T-helper 17 cell (primary cell): ENCODE results near the gene PHF20. TPM values are rescaled to one million over a fixed set of nuclear protein-coding genes. Genes with fewer than 3 reads are reported as not detected.
A peak's percentile ranks its signal among the peaks of the same experiment; 100 is the strongest.
"Not testable (repeated sequence)": the region's sequence is repeated elsewhere in the genome, so short reads cannot be mapped to it uniquely, and the experiment has no call there.

Source experiments
- ATAC-seq: fragments of 150-1000 bp; cut with Tn5 transposase; 2 replicates; pipeline ENCODE4 v1.10.0; 2021; ENCODE audit warnings: mild to moderate bottlenecking, moderate library complexity
- DNase-seq, 3 donors: peaks; one replicate each; pipeline versions ENCODE4 v3.0.0 to v3.0.0-alpha.2; 2020 to 2021
- H3K9me3 ChIP-seq: one replicate; pipeline ENCODE4 v1.7.0; 2013; ENCODE audit warnings: low read length, mild to moderate bottlenecking; ENCODE audit not compliant: control insufficient read depth, poor library complexity, severe bottlenecking
- H3K27ac Mint-ChIP-seq: one replicate; pipeline ENCODE4 v1.8.0; 2022; ENCODE audit warnings: mild to moderate bottlenecking, moderate library complexity, mixed read lengths
- H3K27me3 Mint-ChIP-seq: one replicate; pipeline ENCODE4 v1.8.0; 2022; ENCODE audit warnings: mixed read lengths
- H3K36me3 Mint-ChIP-seq: one replicate; pipeline ENCODE4 v1.8.0; 2022; ENCODE audit warnings: low read depth, mixed read lengths
- H3K4me1 Mint-ChIP-seq: one replicate; pipeline ENCODE4 v1.8.0; 2022; ENCODE audit warnings: mild to moderate bottlenecking, mixed read lengths
- H3K4me3 Mint-ChIP-seq: one replicate; pipeline ENCODE4 v1.8.0; 2022; ENCODE audit warnings: mild to moderate bottlenecking, moderate library complexity, mixed read lengths
- total RNA-seq, 4 donors: library from RNA in 2 of 4; stranded (reverse) in 2 of 4; gene quantifications; one replicate each; pipeline ENCODE4 v1.2.3 and lab custom pipeline; 2022 to 2026

The PHF20 gene
- total RNA-seq, 2 donors from 2014 or later = 121 to 129 TPM

GRCh38 chr20:35732644-35732982, 39.2 kb upstream of the PHF20 start:
- Mint-ChIP-seq H3K27ac (peak overlapping the region; percentile 82), H3K4me3 (peak overlapping the region; percentile 58), H3K4me1 (peaks cover 32% of the 10 kb centered on the region), H3K36me3 (peaks cover 7% of the 10 kb centered on the region), H3K27me3 (no peaks in the 10 kb centered on the region)
- no peaks in the 10 kb centered on the region for H3K9me3 ChIP-seq
- DNase-seq = no peak
- no peak for ATAC-seq

- peaks cover 43% of the 10 kb centered on the region for H3K4me1 Mint-ChIP-seq
- DNase-seq = no peak
- H3K27ac Mint-ChIP-seq = peak overlapping the region; percentile 82
- peaks cover 12% of the 10 kb centered on the region for H3K36me3 Mint-ChIP-seq
- no peaks in the 10 kb centered on the region for H3K27me3 Mint-ChIP-seq
- ATAC-seq = no peak
- no peaks in the 10 kb centered on the region for H3K9me3 ChIP-seq
- peak overlapping the region; percentile 67 for H3K4me3 Mint-ChIP-seq
Observed at GRCh38 chr20:35734374-35734773, 37.4 kb upstream of the PHF20 start.

- H3K36me3 Mint-ChIP-seq = peaks cover 16% of the 10 kb centered on the region
- H3K9me3 ChIP-seq = no peaks in the 10 kb centered on the region
- H3K27me3 Mint-ChIP-seq = no peaks in the 10 kb centered on the region
- DNase-seq = no peak
- peak overlapping the region; percentile 82 for H3K27ac Mint-ChIP-seq
- no peak for ATAC-seq
- peaks cover 45% of the 10 kb centered on the region for H3K4me1 Mint-ChIP-seq
- H3K4me3 Mint-ChIP-seq = peak overlapping the region; percentile 7
Observed at GRCh38 chr20:35734777-35735649, 36.8 kb upstream of the PHF20 start.

GRCh38 chr20:35735826-35736470, 35.9 kb upstream of the PHF20 start:
- H3K27me3 Mint-ChIP-seq = no peaks in the 10 kb centered on the region
- peaks cover 18% of the 10 kb centered on the region for H3K36me3 Mint-ChIP-seq
- peak overlapping the region; percentile 71 for H3K4me3 Mint-ChIP-seq
- ATAC-seq (no peak), DNase-seq (no peak)
- H3K4me1 Mint-ChIP-seq = peaks cover 45% of the 10 kb centered on the region
- H3K27ac Mint-ChIP-seq = peak overlapping the region; percentile 61
- H3K9me3 ChIP-seq = no peaks in the 10 kb centered on the region

GRCh38 chr20:35737865-35738333, 33.9 kb upstream of the PHF20 start:
- no peak for ATAC-seq
- H3K4me1 Mint-ChIP-seq = peaks cover 46% of the 10 kb centered on the region
- H3K27ac Mint-ChIP-seq = peak overlapping the region; percentile 84
- no peaks in the 10 kb centered on the region for H3K27me3 Mint-ChIP-seq
- no peaks in the 10 kb centered on the region for H3K9me3 ChIP-seq
- H3K36me3 Mint-ChIP-seq = peaks cover 24% of the 10 kb centered on the region
- DNase-seq = no peak
- H3K4me3 Mint-ChIP-seq = peak overlapping the region; percentile 81

- H3K36me3 Mint-ChIP-seq = peaks cover 24% of the 10 kb centered on the region
- DNase-seq = no peak
- ATAC-seq = no peak
- H3K27ac Mint-ChIP-seq = peak overlapping the region; percentile 99
- no peaks in the 10 kb centered on the region for H3K9me3 ChIP-seq
- H3K4me1 Mint-ChIP-seq = peaks cover 45% of the 10 kb centered on the region
- no peaks in the 10 kb centered on the region for H3K27me3 Mint-ChIP-seq
- peak overlapping the region; percentile 81 for H3K4me3 Mint-ChIP-seq
Observed at GRCh38 chr20:35738410-35739179, 33.2 kb upstream of the PHF20 start.

GRCh38 chr20:35739294-35740163, 32.3 kb upstream of the PHF20 start:
- DNase-seq (no peak), ATAC-seq (no peak)
- no peaks in the 10 kb centered on the region for H3K9me3 ChIP-seq
- H3K4me3 Mint-ChIP-seq = peak overlapping the region; percentile 86
- H3K36me3 Mint-ChIP-seq = peaks cover 20% of the 10 kb centered on the region
- H3K27me3 Mint-ChIP-seq = no peaks in the 10 kb centered on the region
- peaks cover 46% of the 10 kb centered on the region for H3K4me1 Mint-ChIP-seq
- H3K27ac Mint-ChIP-seq = peak overlapping the region; percentile 99

GRCh38 chr20:35741892-35742740, 29.7 kb upstream of the PHF20 start, which contains the start of gene RBM39:
Gene RBM39, minus strand, starts transcription at chr20:35742260. Its CDS starts 1,386 bp downstream, at chr20:35740874.
- peak; percentile 92 to 98 (median 98) for DNase-seq
- Mint-ChIP-seq H3K27ac (peak within 1 kb of the TSS; percentile 99), H3K4me1 (peaks cover 44% of the 10 kb centered on the region), H3K4me3 (peak within 1 kb of the TSS; percentile 96), H3K27me3 (no peaks in the 10 kb centered on the region), H3K36me3 (peaks cover 20% of the 10 kb centered on the region)
- no peaks in the 10 kb centered on the region for H3K9me3 ChIP-seq
- ATAC-seq = peak; percentile 86

- Mint-ChIP-seq H3K27ac (peak overlapping the region; percentile 99), H3K4me3 (peak overlapping the region; percentile 96), H3K4me1 (peaks cover 43% of the 10 kb centered on the region), H3K36me3 (peaks cover 20% of the 10 kb centered on the region), H3K27me3 (no peaks in the 10 kb centered on the region)
- no peak for DNase-seq
- H3K9me3 ChIP-seq = no peaks in the 10 kb centered on the region
- no peak for ATAC-seq
Observed at GRCh38 chr20:35742741-35743523, 28.9 kb upstream of the PHF20 start.

GRCh38 chr20:35743693-35744491, 27.9 kb upstream of the PHF20 start:
- Mint-ChIP-seq H3K4me1 (peaks cover 35% of the 10 kb centered on the region), H3K27me3 (no peaks in the 10 kb centered on the region), H3K27ac (peak overlapping the region; percentile 99), H3K4me3 (peak overlapping the region; percentile 96), H3K36me3 (peaks cover 16% of the 10 kb centered on the region)
- no peaks in the 10 kb centered on the region for H3K9me3 ChIP-seq
- ATAC-seq (no peak), DNase-seq (no peak)

GRCh38 chr20:35744492-35744841, 27.3 kb upstream of the PHF20 start:
- DNase-seq, H3K27me3 Mint-ChIP-seq, H3K9me3 ChIP-seq, ATAC-seq: not testable (repeated sequence)
- Mint-ChIP-seq H3K4me3 (peak overlapping the region; percentile 96), H3K4me1 (peaks cover 32% of the 10 kb centered on the region), H3K36me3 (peaks cover 13% of the 10 kb centered on the region), H3K27ac (peak overlapping the region; percentile 99)
